GM08714 (cell line): ENCODE data around the gene RMND5A.

ENCODE experiments used
- H3K4me3 ChIP-seq: fragments of 200-500 bp; sonication (Bioruptor generic); 2 replicates; pipeline ENCODE4 v1.5.1; 2014; ENCODE audit warnings: mild to moderate bottlenecking, low read length, inconsistent platforms
- ZNF274 ChIP-seq: IDR thresholded peaks from 2 replicates; pipeline ENCODE4 v1.6.1; 2012; ENCODE audit warnings: mild to moderate bottlenecking, low read depth, low read length

RMND5A gene

GRCh38 chr2:86772611-86773010 lies 52.5 kb downstream of the RMND5A start:
- no peak overlapping the region for H3K4me3 ChIP-seq
- no peak for TF ChIP-seq ZNF274

DNA sequence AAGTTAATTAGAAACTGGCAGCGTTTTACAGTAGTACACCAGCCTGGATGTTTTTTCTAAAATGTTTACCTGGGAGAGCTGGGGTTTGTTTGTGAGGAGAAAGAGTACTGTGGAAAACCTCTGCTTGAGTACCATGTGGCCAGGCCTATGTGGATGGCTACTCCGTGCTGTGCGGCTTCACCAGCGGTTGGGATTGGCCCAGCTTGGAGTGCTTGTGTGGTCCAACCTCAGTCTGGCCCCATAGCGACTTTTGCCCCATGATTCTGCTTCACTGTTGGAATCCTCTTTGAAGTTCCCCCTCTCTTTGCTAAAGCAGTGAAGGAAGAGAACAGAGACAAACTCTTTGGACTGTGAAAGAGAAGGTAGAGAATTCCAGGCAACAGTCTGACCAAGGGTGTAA lies 54.8 kb downstream of the RMND5A start:
- no peak overlapping the region for H3K4me3 ChIP-seq
- no peak for TF ChIP-seq ZNF274

- H3K4me3 ChIP-seq = no peak overlapping the region
- no peak for TF ChIP-seq ZNF274
These were observed 55.2 kb downstream of the RMND5A start for GRCh38 chr2:86775338-86775737.

GRCh38 chr2:86776532-86776931 lies 56.4 kb downstream of the RMND5A start:
- TF ChIP-seq ZNF274 = no peak
- no peak overlapping the region for H3K4me3 ChIP-seq

DNA sequence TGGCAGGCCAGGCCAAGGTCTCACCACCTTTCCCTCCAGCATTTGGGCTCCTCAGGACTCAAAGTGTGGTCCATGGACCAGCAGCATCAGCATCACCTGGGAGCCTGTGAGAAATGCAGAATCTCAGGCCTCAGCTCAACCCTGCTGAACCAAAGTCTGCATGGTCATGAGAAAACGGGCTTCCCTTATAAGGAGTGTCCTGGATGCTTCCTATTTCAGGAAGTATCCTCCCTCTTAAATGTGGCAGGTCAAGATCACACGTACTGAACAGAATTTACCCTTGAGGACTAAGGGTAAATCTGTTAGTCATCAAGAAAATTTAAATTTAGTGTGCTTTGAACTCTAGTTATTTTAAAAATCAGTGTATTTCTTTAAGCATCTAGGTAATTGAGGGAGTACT lies 58.9 kb downstream of the RMND5A start:
- no peak overlapping the region for H3K4me3 ChIP-seq
- TF ChIP-seq ZNF274 = no peak

- no peak for TF ChIP-seq ZNF274
- H3K4me3 ChIP-seq = no peak overlapping the region
These were observed 59.9 kb downstream of the RMND5A start for GRCh38 chr2:86779971-86780370.

GRCh38 chr2:86781363-86781762 lies 61.3 kb downstream of the RMND5A start:
- TF ChIP-seq ZNF274 = no peak

GRCh38 chr2:86782748-86783147 lies 62.7 kb downstream of the RMND5A start:
- no peak overlapping the region for H3K4me3 ChIP-seq
- TF ChIP-seq ZNF274 = no peak

More at GRCh38 chr2:86781363-86781762, 61.3 kb downstream of the RMND5A start:
- H3K4me3 ChIP-seq = no peak overlapping the region

DNA sequence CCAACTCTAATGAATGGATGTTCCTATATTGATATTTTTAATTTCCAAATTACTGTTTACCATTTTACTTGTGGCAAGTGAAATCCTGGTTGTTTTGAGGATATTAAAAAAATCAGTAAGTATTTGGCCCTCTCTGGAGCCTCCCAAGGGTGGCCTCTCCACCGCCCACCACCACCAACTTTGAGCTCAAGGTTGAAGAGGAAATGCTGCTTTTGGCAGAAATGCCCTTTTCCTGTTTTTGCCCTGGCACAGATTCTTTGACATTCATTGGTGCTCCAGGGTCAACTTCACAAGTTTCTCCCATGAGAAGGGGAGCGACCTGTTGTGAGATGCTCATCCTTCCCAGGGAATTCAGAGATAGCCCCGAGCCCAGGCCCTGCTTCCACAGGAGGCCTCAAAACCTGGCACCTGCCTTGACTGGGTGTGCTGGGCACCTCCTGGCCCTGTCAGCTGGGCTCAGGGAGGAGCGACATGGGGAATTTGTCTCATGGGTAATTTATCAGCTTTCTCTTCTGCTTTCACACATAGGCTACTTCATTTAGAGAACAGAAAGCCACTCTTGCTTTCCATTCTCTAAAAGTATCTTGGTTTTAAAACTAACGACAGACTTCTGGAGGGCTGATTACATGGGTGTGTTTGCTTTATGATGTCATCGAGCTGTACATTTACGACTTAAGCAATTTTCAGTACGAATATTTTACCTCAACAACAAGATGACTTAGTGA lies 63.7 kb downstream of the RMND5A start:
- no peak overlapping the region for H3K4me3 ChIP-seq
- no peak for TF ChIP-seq ZNF274

DNA sequence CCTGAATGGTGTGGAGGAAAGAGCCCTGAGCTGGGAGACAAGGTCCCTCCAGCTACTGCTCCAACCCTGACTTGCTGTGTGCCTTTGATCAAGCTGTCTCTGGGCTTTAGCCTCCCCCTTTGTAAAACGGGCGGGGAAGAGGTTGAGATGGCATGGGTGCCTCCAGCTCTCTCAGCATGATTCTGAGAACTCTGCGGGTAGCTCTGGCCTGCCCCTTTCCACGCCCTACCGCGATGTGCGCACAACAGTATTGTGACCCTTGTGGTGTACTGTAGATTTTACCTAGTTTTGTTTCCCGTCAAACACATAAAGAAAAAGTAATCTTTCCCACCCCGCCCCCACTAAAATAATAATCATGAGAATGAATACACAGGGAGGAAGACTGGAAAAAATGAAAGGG lies 65.4 kb downstream of the RMND5A start:
- H3K4me3 ChIP-seq = no peak overlapping the region
- TF ChIP-seq ZNF274 = no peak

DNA sequence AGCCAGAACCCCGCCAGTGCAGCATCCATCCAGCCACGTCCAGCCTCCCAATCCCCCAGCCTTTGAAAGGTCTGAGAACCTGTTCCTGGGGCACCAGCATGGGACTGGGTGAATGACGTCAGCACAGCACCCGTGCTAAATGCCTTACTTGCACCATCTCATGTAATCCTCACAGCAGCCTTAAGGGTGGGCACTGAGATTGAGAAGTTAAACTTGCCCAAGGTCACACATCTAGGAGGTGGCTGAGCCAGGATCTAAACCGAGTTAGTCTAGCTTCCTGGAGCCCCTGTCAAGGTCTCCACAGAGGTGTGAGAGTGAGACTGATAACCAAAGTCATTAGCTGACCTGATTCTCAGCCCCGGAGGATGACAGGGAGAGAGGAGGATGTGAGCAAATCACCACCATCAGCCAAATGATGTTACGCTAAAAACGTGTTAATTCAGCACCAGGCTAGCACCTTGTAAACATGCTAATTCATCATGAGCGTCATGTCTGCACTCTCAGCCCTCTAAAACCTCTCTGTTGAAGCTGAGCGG lies 66.0 kb downstream of the RMND5A start:
- TF ChIP-seq ZNF274 = no peak
- H3K4me3 ChIP-seq = no peak overlapping the region

DNA sequence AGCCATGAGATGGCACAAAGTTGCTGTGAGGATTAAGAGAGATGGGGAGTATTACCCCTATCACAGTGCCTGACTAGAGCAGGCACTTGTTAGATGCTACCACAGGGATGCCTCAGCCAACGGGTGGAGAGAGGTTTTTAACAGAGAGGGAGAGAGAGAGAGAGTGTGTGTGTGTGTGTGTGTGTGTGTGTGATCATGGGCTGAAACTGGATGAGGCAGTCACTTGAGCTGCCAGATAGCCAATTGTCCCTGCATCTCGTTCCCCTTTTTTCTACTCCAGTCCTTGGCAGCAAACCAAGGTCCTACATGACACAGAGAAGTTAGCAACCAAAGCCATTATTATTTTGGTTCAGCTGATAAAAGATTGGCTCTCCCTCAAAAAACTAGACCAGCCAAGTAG lies 67.6 kb downstream of the RMND5A start:
- H3K4me3 ChIP-seq = no peak overlapping the region
- no peak for TF ChIP-seq ZNF274

DNA sequence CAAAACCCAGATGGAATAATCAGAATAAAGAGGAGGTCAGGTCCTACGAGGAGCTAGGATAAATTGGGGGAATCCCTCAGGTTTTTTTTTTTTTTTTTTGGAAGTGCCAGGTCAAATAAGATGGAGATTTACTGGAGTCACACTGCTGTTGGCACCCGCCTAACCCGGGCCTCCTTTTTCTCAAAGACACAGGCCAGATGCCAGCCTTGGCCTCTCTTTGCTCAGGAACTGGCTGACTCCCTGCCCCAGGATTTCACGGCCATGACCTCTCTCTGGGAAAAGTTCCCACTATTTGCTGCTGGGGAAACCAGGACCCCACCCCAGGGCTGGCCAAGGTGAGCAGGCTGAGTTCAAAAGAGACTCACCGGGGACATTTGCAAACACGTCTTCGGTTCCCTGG lies 68.1 kb downstream of the RMND5A start:
- H3K4me3 ChIP-seq = no peak overlapping the region
- TF ChIP-seq ZNF274 = no peak

DNA sequence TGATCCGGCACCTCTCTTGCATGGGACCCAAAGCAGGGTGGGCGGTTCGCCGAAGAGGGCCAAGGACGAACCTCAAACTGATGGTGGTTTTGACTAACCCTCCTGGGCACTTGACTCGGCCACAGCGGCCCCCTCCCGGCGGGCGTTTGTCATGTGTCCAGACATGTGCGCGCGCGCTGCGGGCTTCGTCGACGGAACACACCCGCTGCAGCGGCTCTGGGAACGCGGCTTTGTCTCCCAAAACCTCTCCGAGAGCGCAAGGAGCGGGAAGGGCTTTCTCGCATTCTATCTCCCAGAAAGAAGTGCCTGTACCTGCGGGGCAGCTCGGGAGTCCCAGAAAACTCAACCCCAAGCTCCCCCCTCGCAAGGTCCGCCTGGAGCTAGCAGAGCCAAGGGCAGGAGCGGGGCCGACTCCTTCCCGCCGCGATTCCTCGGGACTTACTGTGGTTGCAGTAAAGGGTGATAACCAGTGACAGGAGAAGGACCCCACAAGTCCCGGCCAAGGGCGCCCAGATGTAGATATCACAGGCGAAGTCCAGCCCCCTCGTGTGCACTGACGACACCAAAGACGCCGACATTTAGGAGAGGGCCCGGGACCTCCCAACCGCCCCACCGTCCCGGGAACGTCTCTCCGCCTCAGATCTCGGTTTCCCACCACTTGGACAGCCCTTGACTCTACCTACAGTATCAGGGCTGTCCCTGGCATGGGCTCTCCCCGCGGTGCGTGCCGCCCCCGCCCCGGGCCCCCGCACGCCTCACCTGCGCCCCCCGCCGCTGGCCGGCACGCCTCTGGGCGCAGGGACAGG lies 69.0 kb downstream of the RMND5A start:
- no peak for TF ChIP-seq ZNF274
- no peak overlapping the region for H3K4me3 ChIP-seq

GRCh38 chr2:86789687-86790133 lies 69.6 kb downstream of the RMND5A start:
- no peak for TF ChIP-seq ZNF274
- no peak overlapping the region for H3K4me3 ChIP-seq
